HG03159 (cell line): ENCODE data around the gene MEP1B.
"Not testable (repeated sequence)": the region's sequence is repeated elsewhere in the genome, so short reads cannot be mapped to it uniquely, and the experiment has no call there.

ENCODE experiments used
- ATAC-seq: cut with Tn5 transposase; IDR thresholded peaks from one replicate; pipeline ENCODE4 v1.9.1; 2021; ENCODE audit warnings: mild to moderate bottlenecking, moderate library complexity; ENCODE audit not compliant: unreplicated experiment

The MEP1B gene

GRCh38 chr18:32189790-32190189 is at the start of gene MEP1B:
Gene MEP1B, plus strand, starts transcription at chr18:32190039. Its CDS starts 32 bp downstream, at chr18:32190071.
- no peak for ATAC-seq

GRCh38 chr18:32148185-32148870 is 41.5 kb upstream of the MEP1B start:
- no peak for ATAC-seq

GRCh38 chr18:32152705-32153448 is 37.0 kb upstream of the MEP1B start:
- ATAC-seq, result peak; percentile 84

GRCh38 chr18:32156855-32157254 is 33.0 kb upstream of the MEP1B start:
- ATAC-seq, result no peak

GRCh38 chr18:32157580-32157979 is 32.3 kb upstream of the MEP1B start:
- no peak for ATAC-seq

- ATAC-seq, result peak; percentile 94
Observed at GRCh38 chr18:32158108-32158624, 31.7 kb upstream of the MEP1B start.

- ATAC-seq, result not testable (repeated sequence)
Observed at GRCh38 chr18:32158631-32159030, 31.2 kb upstream of the MEP1B start.

GRCh38 chr18:32160547-32160946 is 29.3 kb upstream of the MEP1B start:
- no peak for ATAC-seq

GRCh38 chr18:32167980-32168730 is 21.7 kb upstream of the MEP1B start:
- no peak for ATAC-seq

- ATAC-seq, result no peak
Observed at GRCh38 chr18:32173654-32174053, 16.2 kb upstream of the MEP1B start.

- ATAC-seq, result no peak
Observed at GRCh38 chr18:32174719-32175118, 15.1 kb upstream of the MEP1B start.

GRCh38 chr18:32175265-32175664 is 14.6 kb upstream of the MEP1B start:
- no peak for ATAC-seq

- ATAC-seq, result not testable (repeated sequence)
Observed at GRCh38 chr18:32176745-32177144, 13.1 kb upstream of the MEP1B start.

- no peak for ATAC-seq
Observed at GRCh38 chr18:32177530-32177929, 12.3 kb upstream of the MEP1B start.

GRCh38 chr18:32183503-32183902 is 6.3 kb upstream of the MEP1B start:
- ATAC-seq, result no peak

GRCh38 chr18:32190209-32190608 is 370 bp downstream of the MEP1B start:
- no peak for ATAC-seq

- ATAC-seq, result no peak
Observed at GRCh38 chr18:32195881-32196815, 6.3 kb downstream of the MEP1B start.

- no peak for ATAC-seq
Observed at GRCh38 chr18:32200766-32201165, 10.9 kb downstream of the MEP1B start.

GRCh38 chr18:32201948-32202672 is 12.3 kb downstream of the MEP1B start:
- no peak for ATAC-seq

- ATAC-seq, result no peak
Observed at GRCh38 chr18:32208023-32208422, 18.2 kb downstream of the MEP1B start.
